BE2C (cell line): ENCODE measurements around the gene PRICKLE4.

Source experiments
- DNase-seq: peaks from one replicate; pipeline ENCODE4 v3.0.0-alpha.2; 2020
- H3K27me3 ChIP-seq: fragments of 250-450 bp; sonication (Bioruptor Pico); 2 replicates; pipeline ENCODE4 v1.5.1; 2020; ENCODE audit warnings: mild to moderate bottlenecking
- H3K36me3 ChIP-seq: fragments of 250-450 bp; sonication (Bioruptor Pico); 2 replicates; pipeline ENCODE4 v1.5.1; 2020; ENCODE audit warnings: mild to moderate bottlenecking
- H3K4me1 ChIP-seq: fragments of 250-450 bp; sonication (Bioruptor Pico); 2 replicates; pipeline ENCODE4 v1.5.1; 2020
- H3K4me3 ChIP-seq: 2 replicates; pipeline ENCODE4 v1.5.1; 2011; ENCODE audit warnings: low read depth, low read length
- H3K9me3 ChIP-seq: fragments of 250-450 bp; sonication (Bioruptor Pico); 2 replicates; pipeline ENCODE4 v1.5.1; 2020
- CTCF ChIP-seq: IDR thresholded peaks from 2 replicates; pipeline ENCODE4 v1.5.1; 2012; ENCODE audit warnings: mild to moderate bottlenecking, low read depth, low read length

Gene PRICKLE4

DNA sequence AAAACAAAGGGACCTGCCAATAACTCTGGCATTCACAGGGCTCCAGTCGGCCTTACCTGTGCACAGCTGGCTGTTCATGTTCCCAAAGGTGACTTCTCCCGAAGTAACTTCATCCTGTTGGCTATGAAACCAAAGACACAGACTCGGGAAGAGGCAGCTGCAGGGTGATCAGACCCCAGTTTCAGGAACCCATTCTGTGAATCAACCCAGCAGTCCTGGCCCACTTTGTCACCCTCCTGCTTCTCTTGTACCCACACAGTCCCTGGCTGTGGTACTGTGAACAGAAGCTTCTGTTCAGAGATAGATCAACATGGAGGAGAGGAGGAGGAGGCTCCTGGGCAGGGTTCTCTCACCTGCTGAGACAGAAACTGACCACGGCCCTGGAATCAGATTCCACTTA, 24.7 kb upstream of the PRICKLE4 start:
- no peaks in the 10 kb centered on the region for H3K36me3 ChIP-seq
- no peaks in the 10 kb centered on the region; the same call in 1 of the 2 replicates for H3K9me3 ChIP-seq
- no peak for TF ChIP-seq CTCF
- DNase-seq, result no peak
- no peaks in the 10 kb centered on the region for H3K27me3 ChIP-seq
- H3K4me3 ChIP-seq, result no peak overlapping the region; the same call in 1 of the 2 replicates
- no peaks in the 10 kb centered on the region for H3K4me1 ChIP-seq

GRCh38 chr6:41756354-41756753, 24.2 kb upstream of the PRICKLE4 start:
- no peaks in the 10 kb centered on the region for H3K36me3 ChIP-seq
- TF ChIP-seq CTCF, result no peak
- DNase-seq, result peak; percentile 79

DNA sequence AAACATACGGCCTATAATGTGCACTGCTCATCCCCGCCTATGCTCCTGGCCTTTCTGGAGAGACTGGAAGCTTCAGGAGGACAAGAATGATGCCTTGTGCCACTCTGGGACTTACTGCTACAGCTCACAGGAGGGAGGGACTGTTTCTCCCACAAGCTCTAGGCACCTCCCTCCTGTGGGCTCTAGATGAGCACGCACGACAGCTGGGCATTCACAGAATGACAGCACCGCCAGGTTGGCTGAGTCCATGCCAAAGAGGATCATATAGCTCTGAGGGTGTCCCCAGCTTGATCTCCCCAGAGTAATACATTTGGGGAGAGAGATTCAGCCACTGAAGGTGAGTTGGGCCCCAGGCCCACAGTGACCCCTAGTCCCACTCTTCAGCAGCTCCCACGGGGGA, 23.3 kb upstream of the PRICKLE4 start:
- DNase-seq, result no peak
- Histone ChIP-seq H3K4me3 (no peak overlapping the region), H3K27me3 (no peaks in the 10 kb centered on the region), H3K9me3 (no peaks in the 10 kb centered on the region; the same call in 1 of the 2 replicates), H3K4me1 (no peaks in the 10 kb centered on the region), H3K36me3 (no peaks in the 10 kb centered on the region)
- no peak for TF ChIP-seq CTCF

More at GRCh38 chr6:41756354-41756753, 24.2 kb upstream of the PRICKLE4 start:
- no peaks in the 10 kb centered on the region for H3K4me1 ChIP-seq
- H3K9me3 ChIP-seq, result no peaks in the 10 kb centered on the region; the same call in 1 of the 2 replicates
- H3K4me3 ChIP-seq, result no peak overlapping the region; the same call in 1 of the 2 replicates
- no peaks in the 10 kb centered on the region for H3K27me3 ChIP-seq

DNA sequence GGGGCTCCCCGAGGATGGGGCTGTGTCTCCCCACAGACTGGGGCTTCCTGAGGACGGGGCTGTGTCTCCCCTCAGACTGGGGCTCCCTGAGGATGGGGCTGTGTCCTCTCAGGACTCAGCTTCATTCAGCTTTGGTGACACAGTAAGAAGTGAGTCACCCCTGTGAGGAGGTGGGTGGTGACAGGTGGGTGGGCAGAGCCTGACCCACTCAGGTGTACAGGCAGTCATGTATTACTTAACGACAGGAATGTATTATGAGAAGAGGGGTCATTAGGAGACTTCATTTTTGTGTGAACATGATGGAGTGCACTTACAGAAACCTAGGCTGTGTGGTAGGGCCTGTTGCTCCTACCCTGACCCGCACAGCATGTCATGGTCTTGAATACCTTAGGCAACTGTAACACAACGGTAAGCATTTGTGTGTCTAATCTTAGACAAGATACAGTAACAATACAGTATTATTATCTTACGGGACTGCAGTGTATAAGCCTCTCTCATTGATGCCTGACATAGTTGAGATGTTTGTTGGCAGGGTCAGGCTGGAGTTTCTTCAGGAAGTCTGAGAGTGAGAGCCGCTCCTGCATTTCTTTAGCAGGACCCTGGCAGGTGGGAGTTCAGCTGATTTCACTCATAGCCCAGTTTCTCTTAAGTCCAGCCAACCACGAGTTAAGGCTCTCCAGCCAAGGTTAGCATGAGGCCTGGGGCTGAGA, 22.5 kb upstream of the PRICKLE4 start:
- no peaks in the 10 kb centered on the region for H3K27me3 ChIP-seq
- H3K4me1 ChIP-seq, result no peaks in the 10 kb centered on the region
- DNase-seq, result no peak
- no peak overlapping the region for H3K4me3 ChIP-seq
- H3K36me3 ChIP-seq, result no peaks in the 10 kb centered on the region
- TF ChIP-seq CTCF, result no peak
- H3K9me3 ChIP-seq, result no peaks in the 10 kb centered on the region; the same call in 1 of the 2 replicates

GRCh38 chr6:41758641-41759035, 21.9 kb upstream of the PRICKLE4 start:
- no peak for DNase-seq
- no peak overlapping the region for H3K4me3 ChIP-seq
- no peaks in the 10 kb centered on the region; the same call in 1 of the 2 replicates for H3K9me3 ChIP-seq
- no peaks in the 10 kb centered on the region for H3K27me3 ChIP-seq
- H3K36me3 ChIP-seq, result no peaks in the 10 kb centered on the region
- TF ChIP-seq CTCF, result no peak
- no peaks in the 10 kb centered on the region; the same call in 1 of the 2 replicates for H3K4me1 ChIP-seq
